ENCODE data around the gene BCL11B. TPM values are rescaled to one million over a fixed set of nuclear protein-coding genes. Genes with fewer than 3 reads are reported as not detected.

BCL11B gene
- total RNA-seq, 1 donor from 2014 or later = 2.6 TPM

DNA sequence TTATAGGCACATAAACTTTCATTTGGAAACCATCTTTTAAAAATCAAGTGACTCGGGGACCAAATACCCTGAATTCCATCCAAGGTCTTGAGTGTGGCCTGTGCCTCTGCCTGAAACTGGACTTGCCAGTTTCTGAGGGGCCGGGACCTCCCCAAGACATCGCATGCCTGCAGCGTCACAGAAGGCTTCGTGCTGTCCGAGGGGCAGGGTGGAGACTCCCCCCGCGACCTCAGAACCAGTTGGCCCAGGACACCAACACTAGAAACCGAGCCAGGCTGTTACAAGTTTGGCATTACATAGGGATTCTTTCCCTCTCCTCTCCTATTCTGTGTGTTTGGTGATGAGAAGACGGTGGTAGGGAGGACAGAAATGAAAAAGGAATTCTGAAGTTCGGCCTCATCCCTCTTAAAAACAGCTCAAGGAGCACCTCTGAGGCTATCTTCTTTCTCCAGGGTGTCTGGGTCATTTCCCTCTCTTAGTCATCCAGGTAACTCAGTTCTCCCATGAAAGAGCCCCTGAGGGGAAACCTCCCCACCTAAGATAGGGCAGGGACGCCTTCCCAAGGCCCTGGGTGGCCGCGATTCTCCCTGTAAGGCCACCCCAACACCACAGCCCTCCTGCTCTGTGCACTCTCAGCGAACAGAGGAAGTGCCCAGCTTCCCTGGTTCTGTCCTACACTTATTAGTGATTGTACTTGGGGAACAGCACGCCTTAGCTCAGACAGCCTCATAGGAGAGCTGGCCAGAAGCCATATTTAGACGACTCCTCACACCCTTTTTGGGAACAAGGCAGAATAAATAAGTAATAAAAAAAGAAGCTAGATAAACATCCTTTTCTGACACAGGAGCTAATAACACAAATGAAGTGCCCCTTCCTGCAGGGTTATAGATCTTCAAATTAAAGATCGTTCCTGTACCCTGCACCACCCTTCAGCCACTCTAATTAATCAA is 93.8 kb downstream of the BCL11B start:
- no peak for DNase-seq
- H3K4me1 Mint-ChIP-seq (ENCODE audit: low read depth, unreplicated experiment) = no peaks in the 10 kb centered on the region
- no peak overlapping the region for H3K4me3 Mint-ChIP-seq (ENCODE audit: unreplicated experiment)
- TF ChIP-seq, protein P1, sequence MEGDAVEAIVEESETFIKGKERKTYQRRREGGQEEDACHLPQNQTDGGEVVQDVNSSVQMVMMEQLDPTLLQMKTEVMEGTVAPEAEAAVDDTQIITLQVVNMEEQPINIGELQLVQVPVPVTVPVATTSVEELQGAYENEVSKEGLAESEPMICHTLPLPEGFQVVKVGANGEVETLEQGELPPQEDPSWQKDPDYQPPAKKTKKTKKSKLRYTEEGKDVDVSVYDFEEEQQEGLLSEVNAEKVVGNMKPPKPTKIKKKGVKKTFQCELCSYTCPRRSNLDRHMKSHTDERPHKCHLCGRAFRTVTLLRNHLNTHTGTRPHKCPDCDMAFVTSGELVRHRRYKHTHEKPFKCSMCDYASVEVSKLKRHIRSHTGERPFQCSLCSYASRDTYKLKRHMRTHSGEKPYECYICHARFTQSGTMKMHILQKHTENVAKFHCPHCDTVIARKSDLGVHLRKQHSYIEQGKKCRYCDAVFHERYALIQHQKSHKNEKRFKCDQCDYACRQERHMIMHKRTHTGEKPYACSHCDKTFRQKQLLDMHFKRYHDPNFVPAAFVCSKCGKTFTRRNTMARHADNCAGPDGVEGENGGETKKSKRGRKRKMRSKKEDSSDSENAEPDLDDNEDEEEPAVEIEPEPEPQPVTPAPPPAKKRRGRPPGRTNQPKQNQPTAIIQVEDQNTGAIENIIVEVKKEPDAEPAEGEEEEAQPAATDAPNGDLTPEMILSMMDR (IDR thresholded peaks at IDR 0.05; ENCODE audit: partially characterized antibody, unreplicated experiment) = no peak
- H3K9me3 Mint-ChIP-seq (ENCODE audit: unreplicated experiment) = peaks cover 4% of the 10 kb centered on the region
- H3K36me3 Mint-ChIP-seq (ENCODE audit: unreplicated experiment) = no peaks in the 10 kb centered on the region
- peaks cover 2% of the 10 kb centered on the region for H3K27me3 Mint-ChIP-seq (ENCODE audit: unreplicated experiment)
- no peak overlapping the region for H3K27ac Mint-ChIP-seq (ENCODE audit: unreplicated experiment)

GRCh38 chr14:99177046-99177655 is 94.8 kb downstream of the BCL11B start:
- TF ChIP-seq, protein P1 (IDR thresholded peaks at IDR 0.05; ENCODE audit: partially characterized antibody, unreplicated experiment) = no peak
- Mint-ChIP-seq H3K9me3 (ENCODE audit: unreplicated experiment) (peaks cover 4% of the 10 kb centered on the region), H3K27ac (ENCODE audit: unreplicated experiment) (no peak overlapping the region), H3K36me3 (ENCODE audit: unreplicated experiment) (no peaks in the 10 kb centered on the region), H3K4me3 (ENCODE audit: unreplicated experiment) (no peak overlapping the region), H3K4me1 (ENCODE audit: low read depth, unreplicated experiment) (no peaks in the 10 kb centered on the region), H3K27me3 (ENCODE audit: unreplicated experiment) (peaks cover 2% of the 10 kb centered on the region)
- no peak for DNase-seq

DNA sequence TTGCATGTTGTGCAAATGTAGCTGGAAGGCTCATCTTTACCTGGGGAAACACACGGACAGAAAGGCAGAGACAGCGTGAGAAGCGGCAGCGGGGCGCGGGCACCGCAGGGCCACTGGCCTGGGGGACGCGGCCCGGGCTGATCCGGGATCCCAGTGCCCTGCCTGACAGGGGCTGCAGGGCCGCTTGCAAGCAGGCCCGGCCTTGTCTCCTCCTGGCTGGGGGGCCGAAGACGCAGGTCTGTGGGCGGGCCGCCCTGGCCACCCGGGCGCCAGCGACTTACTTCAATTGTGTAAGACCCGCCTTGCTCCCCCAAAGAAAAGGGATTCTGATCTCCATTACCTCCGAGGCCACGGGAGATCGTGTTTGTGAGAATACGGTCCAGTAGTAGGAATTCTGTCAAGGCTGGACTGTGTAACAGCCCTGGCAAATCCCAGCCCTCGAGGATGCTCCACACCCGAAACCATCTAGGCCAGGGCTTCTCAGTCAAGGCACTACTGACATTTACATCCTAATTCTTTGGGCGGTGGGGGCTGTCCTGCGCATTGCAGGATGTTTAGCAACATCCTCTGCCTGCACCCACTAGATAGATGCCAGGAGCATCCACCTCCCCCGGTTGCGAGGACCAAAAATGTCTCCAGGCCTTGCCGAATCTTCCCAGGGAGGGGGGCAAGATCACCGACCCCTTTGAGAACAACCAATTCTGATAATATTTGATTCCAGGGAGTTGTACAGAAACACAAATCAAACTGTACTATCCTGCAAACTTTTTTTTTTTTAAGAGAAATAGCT is 95.6 kb downstream of the BCL11B start:
- no peaks in the 10 kb centered on the region for H3K4me1 Mint-ChIP-seq (ENCODE audit: low read depth, unreplicated experiment)
- peaks cover 2% of the 10 kb centered on the region for H3K27me3 Mint-ChIP-seq (ENCODE audit: unreplicated experiment)
- no peak overlapping the region for H3K4me3 Mint-ChIP-seq (ENCODE audit: unreplicated experiment)
- H3K36me3 Mint-ChIP-seq (ENCODE audit: unreplicated experiment) = no peaks in the 10 kb centered on the region
- peaks cover 4% of the 10 kb centered on the region for H3K9me3 Mint-ChIP-seq (ENCODE audit: unreplicated experiment)
- H3K27ac Mint-ChIP-seq (ENCODE audit: unreplicated experiment) = no peak overlapping the region
- TF ChIP-seq, protein P1 (IDR thresholded peaks at IDR 0.05; ENCODE audit: partially characterized antibody, unreplicated experiment) = no peak
- no peak for DNase-seq

- no peaks in the 10 kb centered on the region for H3K4me1 Mint-ChIP-seq (ENCODE audit: low read depth, unreplicated experiment)
- H3K27ac Mint-ChIP-seq (ENCODE audit: unreplicated experiment) = no peak overlapping the region
- H3K4me3 Mint-ChIP-seq (ENCODE audit: unreplicated experiment) = no peak overlapping the region
- H3K36me3 Mint-ChIP-seq (ENCODE audit: unreplicated experiment) = no peaks in the 10 kb centered on the region
- DNase-seq = no peak
- TF ChIP-seq, protein P1 (IDR thresholded peaks at IDR 0.05; ENCODE audit: partially characterized antibody, unreplicated experiment) = no peak
- H3K27me3 Mint-ChIP-seq (ENCODE audit: unreplicated experiment) = peaks cover 2% of the 10 kb centered on the region
- H3K9me3 Mint-ChIP-seq (ENCODE audit: unreplicated experiment) = peaks cover 4% of the 10 kb centered on the region
Measured at GRCh38 chr14:99175331-99176155, 96.5 kb downstream of the BCL11B start.

Measured in glutamatergic neuron (in vitro differentiated cells).